HG02763 (cell line): ENCODE measurements around the gene SAMD3.
"Not testable (repeated sequence)": the region's sequence is repeated elsewhere in the genome, so short reads cannot be mapped to it uniquely, and the experiment has no call there.

Experiments used
- ATAC-seq: cut with Tn5 transposase; IDR thresholded peaks from one replicate; pipeline ENCODE4 v1.9.1; 2021; ENCODE audit warnings: mild to moderate bottlenecking, moderate library complexity; ENCODE audit not compliant: unreplicated experiment

Gene SAMD3

DNA sequence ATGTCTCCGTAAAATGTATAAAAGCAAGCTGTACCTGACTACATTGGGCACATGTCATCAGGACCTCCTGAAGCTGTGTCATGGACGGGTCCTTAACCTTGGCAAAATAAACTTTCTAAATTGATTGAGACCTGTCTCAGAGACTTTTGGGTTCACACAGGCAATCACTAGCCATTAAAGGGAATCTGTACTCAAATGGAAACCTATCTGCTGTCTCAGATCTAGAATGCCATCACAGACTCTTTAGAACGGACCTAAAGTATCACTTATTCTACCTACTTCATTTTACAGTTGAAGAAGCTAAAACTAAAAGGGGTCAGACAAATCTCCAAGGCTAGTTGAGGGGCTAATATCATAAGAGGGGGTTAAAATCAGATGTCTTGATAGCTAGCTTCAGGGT lies 11.1 kb downstream of the SAMD3 start:
- ATAC-seq = no peak

GRCh38 chr6:130207979-130208649 lies 14.6 kb downstream of the SAMD3 start:
- no peak for ATAC-seq

DNA sequence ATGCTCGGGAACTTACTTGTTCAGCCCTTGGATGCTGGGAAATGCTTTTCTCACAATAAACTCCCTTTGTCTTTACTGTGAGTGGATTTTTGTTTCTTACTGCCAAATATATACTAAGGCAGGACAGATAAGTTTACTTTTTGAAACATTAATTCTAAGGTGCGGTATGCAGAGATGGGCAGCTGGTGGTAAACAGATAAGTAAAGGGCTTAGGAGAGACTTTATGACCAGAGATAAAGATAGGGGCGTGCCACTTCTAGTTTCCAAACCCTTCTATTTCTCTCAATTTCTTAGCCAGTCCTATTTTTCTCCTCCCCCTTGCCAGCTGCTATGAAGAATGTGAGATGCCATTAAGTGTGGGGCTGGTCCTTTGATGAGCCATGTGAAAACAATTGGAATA lies 16.3 kb downstream of the SAMD3 start:
- ATAC-seq = no peak

- ATAC-seq = no peak
Measured at GRCh38 chr6:130204322-130204721, 18.4 kb downstream of the SAMD3 start.

DNA sequence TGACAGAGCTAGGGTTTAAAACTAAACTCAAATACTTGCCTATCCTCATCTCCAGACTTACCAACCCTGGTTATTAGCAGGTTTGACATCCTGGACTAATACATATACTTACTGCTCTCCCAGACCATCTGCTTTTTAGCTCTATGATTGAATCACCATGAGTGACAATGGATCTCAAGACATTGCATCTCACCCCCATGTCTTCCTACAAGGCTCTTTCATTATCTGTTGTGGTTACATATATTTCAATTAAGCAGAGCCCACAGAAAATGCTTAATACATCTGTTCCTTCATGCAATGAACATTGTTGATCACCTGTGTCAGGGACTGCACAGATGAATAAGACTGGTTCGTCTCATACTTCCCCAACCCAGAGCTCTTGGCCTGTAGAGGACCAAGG lies 19.4 kb downstream of the SAMD3 start:
- no peak for ATAC-seq

- peak; percentile 47 for ATAC-seq
Measured at GRCh38 chr6:130202782-130203181, 20.0 kb downstream of the SAMD3 start.

DNA sequence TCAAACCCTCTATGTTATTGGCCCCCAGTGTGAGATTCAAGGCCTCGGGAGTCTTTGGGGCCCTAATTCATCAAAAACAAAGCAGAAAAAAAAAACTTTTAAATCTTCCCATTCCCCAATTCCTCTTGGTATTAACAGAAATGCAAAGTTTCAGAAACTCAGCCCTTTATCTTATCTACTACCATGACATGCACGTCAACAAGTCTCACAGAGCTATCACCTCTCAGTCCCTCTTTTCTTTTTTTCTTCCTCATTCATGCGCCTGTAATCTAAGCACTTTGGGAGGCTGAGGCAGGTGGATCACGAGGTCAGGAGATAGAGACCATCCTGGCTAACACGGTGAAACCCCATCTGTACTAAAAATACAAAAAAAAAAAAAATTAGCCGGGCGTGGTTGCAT lies 22.7 kb downstream of the SAMD3 start:
- no peak for ATAC-seq

- no peak for ATAC-seq
Measured at GRCh38 chr6:130198483-130199035, 24.2 kb downstream of the SAMD3 start.

GRCh38 chr6:130197816-130198482 lies 24.8 kb downstream of the SAMD3 start:
- not testable (repeated sequence) for ATAC-seq

- ATAC-seq = not testable (repeated sequence)
Measured at GRCh38 chr6:130194434-130194833, 28.3 kb downstream of the SAMD3 start.

GRCh38 chr6:130190701-130191690 lies 31.8 kb downstream of the SAMD3 start:
- ATAC-seq = no peak

- no peak for ATAC-seq
Measured at GRCh38 chr6:130189531-130190397, 33.0 kb downstream of the SAMD3 start.

- no peak for ATAC-seq
Measured at GRCh38 chr6:130188207-130188899, 34.4 kb downstream of the SAMD3 start.

GRCh38 chr6:130187335-130188206 lies 35.2 kb downstream of the SAMD3 start:
- no peak for ATAC-seq

GRCh38 chr6:130185658-130186057 lies 37.1 kb downstream of the SAMD3 start:
- no peak for ATAC-seq

DNA sequence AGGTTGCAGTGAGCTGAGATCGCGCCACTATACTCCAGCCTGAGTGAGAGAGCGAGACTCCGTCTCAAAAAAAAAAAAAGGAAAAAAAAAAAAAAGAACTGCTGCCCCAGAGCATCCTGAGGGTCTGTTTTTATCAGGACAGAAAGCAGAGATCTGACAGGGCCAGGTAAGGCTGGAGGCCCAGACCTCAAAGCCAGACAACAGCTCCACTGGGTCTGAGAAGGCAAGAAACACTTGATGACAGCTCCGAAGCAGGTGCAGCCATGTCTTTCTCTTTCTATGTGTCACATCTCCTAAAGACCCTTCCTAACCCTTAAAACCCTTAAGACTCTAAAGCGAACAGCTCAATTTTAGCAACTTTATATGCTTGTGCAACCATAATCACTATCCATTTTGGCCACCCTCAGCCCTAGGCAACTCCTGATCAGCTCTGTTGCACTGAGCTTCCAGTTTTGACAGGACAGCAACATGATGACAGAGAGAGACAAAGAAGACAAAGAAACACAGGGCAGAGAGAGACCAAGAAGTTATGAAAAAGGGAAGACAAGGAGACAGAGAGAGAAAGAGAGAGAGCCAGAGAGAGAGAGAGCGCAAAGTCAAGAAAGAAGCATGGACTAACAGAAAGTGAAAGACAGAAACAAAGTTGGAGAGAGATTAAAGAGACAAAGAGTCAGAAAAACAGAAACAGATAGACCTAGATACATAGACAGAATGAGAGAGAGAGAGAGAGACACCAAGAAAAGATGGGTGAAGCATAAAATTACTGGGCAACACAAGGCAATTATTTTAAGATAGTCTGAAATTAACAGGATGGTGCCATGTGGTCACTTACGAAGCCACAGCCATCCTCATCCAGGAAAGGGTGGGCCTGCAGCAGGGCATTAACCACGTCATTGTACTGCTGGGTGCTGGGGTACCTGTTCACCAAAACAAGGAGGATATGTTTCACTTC lies 39.2 kb downstream of the SAMD3 start:
- ATAC-seq = no peak

DNA sequence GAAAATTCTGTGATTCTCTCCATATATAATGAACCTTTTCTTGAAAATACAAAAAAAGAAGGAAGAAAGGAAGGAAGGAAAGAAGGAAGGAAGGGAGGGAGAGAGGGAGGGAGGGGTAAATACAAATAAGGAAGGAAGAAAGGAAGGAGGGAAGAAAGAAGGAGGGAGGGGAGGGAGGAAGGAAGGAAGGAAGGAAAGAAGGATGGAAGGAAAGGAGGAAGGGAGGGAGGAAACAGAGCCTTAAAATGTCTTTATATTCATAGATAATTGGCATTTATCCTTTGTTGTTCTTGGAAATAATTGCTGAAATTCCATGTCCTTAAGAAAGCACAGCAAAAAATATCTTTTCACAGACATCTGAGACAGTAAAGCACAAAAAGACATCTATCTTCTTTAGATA lies 40.3 kb downstream of the SAMD3 start:
- ATAC-seq = no peak

- ATAC-seq = no peak
Measured at GRCh38 chr6:130178692-130179091, 44.1 kb downstream of the SAMD3 start.
